ENCODE measurements around the gene TNS3.

The TNS3 gene

GRCh38 chr7:47308808-47309207 is 273.1 kb downstream of the TNS3 start:
- no peak for DNase-seq (ENCODE audit: low read depth)
- no peak overlapping the region for H3K4me3 ChIP-seq (ENCODE audit: control insufficient read depth, low read depth, low read length)
- TF ChIP-seq CTCF (IDR thresholded peaks at IDR 0.05; ENCODE audit: control insufficient read depth, insufficient read depth, low read depth, low read length, missing control alignments): no peak

DNA sequence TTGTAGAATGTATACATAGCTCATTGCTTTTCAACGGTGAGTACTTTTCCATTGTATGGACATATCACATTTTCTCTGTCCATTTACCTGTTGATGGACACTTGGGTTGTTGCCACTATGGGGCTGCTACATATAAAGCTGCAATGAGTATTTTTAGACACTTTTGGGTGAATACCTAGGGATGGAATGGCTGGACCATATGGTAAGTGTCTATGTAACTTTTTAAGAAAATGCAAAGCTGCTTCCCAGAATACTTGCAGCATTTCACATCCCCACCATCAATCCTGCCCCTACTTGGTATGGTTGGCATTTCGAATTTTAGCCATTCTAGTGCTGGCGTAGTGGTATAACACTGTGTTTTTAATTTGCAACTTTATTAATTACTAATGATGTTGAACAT is 274.6 kb downstream of the TNS3 start:
- no peak overlapping the region for H3K4me3 ChIP-seq (ENCODE audit: control insufficient read depth, low read depth, low read length)
- TF ChIP-seq CTCF (IDR thresholded peaks at IDR 0.05; ENCODE audit: control insufficient read depth, insufficient read depth, low read depth, low read length, missing control alignments): no peak
- no peak for DNase-seq (ENCODE audit: low read depth)

- DNase-seq (ENCODE audit: low read depth): no peak
- TF ChIP-seq CTCF (IDR thresholded peaks at IDR 0.05; ENCODE audit: control insufficient read depth, insufficient read depth, low read depth, low read length, missing control alignments): no peak
- no peak overlapping the region for H3K4me3 ChIP-seq (ENCODE audit: control insufficient read depth, low read depth, low read length)
Observed at GRCh38 chr7:47304727-47305719, 276.9 kb downstream of the TNS3 start.

GRCh38 chr7:47303695-47304453 is 278.0 kb downstream of the TNS3 start:
- no peak overlapping the region for H3K4me3 ChIP-seq (ENCODE audit: control insufficient read depth, low read depth, low read length)
- no peak for TF ChIP-seq CTCF (IDR thresholded peaks at IDR 0.05; ENCODE audit: control insufficient read depth, insufficient read depth, low read depth, low read length, missing control alignments)
- no peak for DNase-seq (ENCODE audit: low read depth)

- DNase-seq (ENCODE audit: low read depth): no peak
- H3K4me3 ChIP-seq (ENCODE audit: control insufficient read depth, low read depth, low read length): no peak overlapping the region
- TF ChIP-seq CTCF (IDR thresholded peaks at IDR 0.05; ENCODE audit: control insufficient read depth, insufficient read depth, low read depth, low read length, missing control alignments): no peak
Observed at GRCh38 chr7:47303014-47303694, 278.8 kb downstream of the TNS3 start.

DNA sequence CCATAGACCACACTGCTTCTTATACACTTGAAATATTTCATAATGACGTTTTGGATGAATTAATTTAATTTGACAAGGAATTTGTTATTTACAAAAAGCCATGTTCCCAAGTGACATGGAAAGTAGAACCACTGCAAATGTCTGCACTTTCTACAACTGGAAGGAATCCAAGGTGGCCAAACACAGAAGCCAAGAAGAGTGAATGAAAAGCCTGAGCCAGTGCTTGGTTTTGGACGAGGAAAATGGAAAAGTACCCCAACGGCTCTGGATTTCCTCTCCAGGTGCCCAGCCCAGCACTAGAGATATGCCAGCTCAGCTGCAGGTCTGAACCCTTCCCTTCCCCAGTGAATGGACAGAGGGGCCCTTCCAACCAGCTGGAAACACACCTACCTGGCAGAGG is 279.4 kb downstream of the TNS3 start:
- no peak overlapping the region for H3K4me3 ChIP-seq (ENCODE audit: control insufficient read depth, low read depth, low read length)
- no peak for TF ChIP-seq CTCF (IDR thresholded peaks at IDR 0.05; ENCODE audit: control insufficient read depth, insufficient read depth, low read depth, low read length, missing control alignments)
- no peak for DNase-seq (ENCODE audit: low read depth)
